Keratinocyte (primary cell): Measurements from ENCODE around the gene ANG. TPM values are rescaled to one million over a fixed set of nuclear protein-coding genes. Genes with fewer than 3 reads are reported as not detected.

Experiments
- DNase-seq: peaks from one replicate; pipeline ENCODE4 v3.0.0-alpha.2; 2011; ENCODE audit warnings: low read depth, missing footprints, low spot score
- FAIRE-seq: peaks from 2 replicates; lab custom pipeline; 2011; peaks lifted over from hg19 to GRCh38; lab: Jason Lieb, UNC
- H2AFZ ChIP-seq: 2 replicates; pipeline ENCODE4 v1.6.0; 2012; ENCODE audit warnings: low read length, control low read depth, inconsistent platforms; ENCODE audit not compliant: control insufficient read depth
- H3K27ac ChIP-seq: 2 replicates; pipeline ENCODE4 v1.5.1; 2011; ENCODE audit warnings: low read length; ENCODE audit not compliant: control insufficient read depth, insufficient read depth
- H3K27me3 ChIP-seq: 3 replicates; pipeline ENCODE4 v1.6.0; 2011; ENCODE audit warnings: low read length; ENCODE audit not compliant: control insufficient read depth, insufficient read depth; ENCODE audit errors: extremely low read depth
- H3K36me3 ChIP-seq, 2 experiments: 2 replicates in 1 of 2; 3 replicates in 1 of 2; pipeline ENCODE4 v1.5.1; 2011; ENCODE audit warnings: low read length in 2 of 2, mild to moderate bottlenecking in 1 of 2; ENCODE audit not compliant: control insufficient read depth in 2 of 2, insufficient read depth in 2 of 2; ENCODE audit errors: extremely low read depth in 1 of 2
- H3K4me1 ChIP-seq: 3 replicates; pipeline ENCODE4 v1.5.1; 2011; ENCODE audit warnings: low read length; ENCODE audit not compliant: control insufficient read depth, insufficient read depth; ENCODE audit errors: extremely low read depth
- H3K4me2 ChIP-seq: 3 replicates; pipeline ENCODE4 v1.6.0; 2011; ENCODE audit warnings: low read depth, low read length; ENCODE audit not compliant: control insufficient read depth, insufficient read depth; ENCODE audit errors: extremely low read depth
- H3K4me3 ChIP-seq, 3 experiments: fragments of 200-600 bp in 1 of 3; sonication (generic) in 1 of 3; 2 replicates in 2 of 3; 3 replicates in 1 of 3; pipeline ENCODE4 v1.5.1; 2011 to 2016; ENCODE audit warnings: low read length in 3 of 3, mild to moderate bottlenecking in 3 of 3, control low read depth in 2 of 3, inconsistent platforms in 1 of 3, low read depth in 1 of 3, mixed read lengths in 1 of 3, mixed run types in 1 of 3, moderate library complexity in 1 of 3; ENCODE audit not compliant: control insufficient read depth in 2 of 3, insufficient read depth in 2 of 3; ENCODE audit errors: extremely low read depth in 1 of 3
- H3K79me2 ChIP-seq: 2 replicates; pipeline ENCODE4 v1.6.0; 2012; ENCODE audit warnings: low read length; ENCODE audit not compliant: control insufficient read depth, insufficient read depth
- H3K9ac ChIP-seq: 3 replicates; pipeline ENCODE4 v1.6.0; 2011; ENCODE audit warnings: low read length; ENCODE audit not compliant: control insufficient read depth, insufficient read depth; ENCODE audit errors: extremely low read depth
- H3K9me1 ChIP-seq: 3 replicates; pipeline ENCODE4 v1.6.0; 2011; ENCODE audit warnings: low read length; ENCODE audit not compliant: control insufficient read depth, insufficient read depth; ENCODE audit errors: extremely low read depth
- H3K9me3 ChIP-seq: 2 replicates; pipeline ENCODE4 v1.5.1; 2012; ENCODE audit warnings: low read depth, low read length; ENCODE audit not compliant: control insufficient read depth
- H4K20me1 ChIP-seq: 3 replicates; pipeline ENCODE4 v1.6.0; 2011; ENCODE audit warnings: low read length; ENCODE audit not compliant: control insufficient read depth, insufficient read depth; ENCODE audit errors: extremely low read depth
- CTCF ChIP-seq, 3 experiments: IDR thresholded peaks in 1 of 3; conservative IDR thresholded peaks in 1 of 3; optimal IDR thresholded peaks in 1 of 3; 2 replicates in 2 of 3; 3 replicates in 1 of 3; pipeline versions ENCODE3 to v1.5.1; 2011; ENCODE audit warnings: low read length in 3 of 3, mild to moderate bottlenecking in 3 of 3, moderate library complexity in 2 of 3, control low read depth in 1 of 3, inconsistent platforms in 1 of 3; ENCODE audit not compliant: insufficient read depth in 2 of 3; ENCODE audit errors: extremely low read depth in 1 of 3
- EZH2 ChIP-seq: IDR thresholded peaks from one replicate; pipeline ENCODE4 v1.6.1; 2012; ENCODE audit warnings: inconsistent platforms, mild to moderate bottlenecking, low read length, moderate library complexity
- dilution Hi-C: fragments of 300-500 bp; cut with MboI; formaldehyde crosslinking; loops from one replicate; pipeline ENCODE4 v1.7.0; 2020; ENCODE audit warnings: low sequenced_read_pairs; ENCODE audit not compliant: extremely low pct_ligation_motif_present
- polyA plus RNA-seq, 5 experiments: library from polyadenylated mRNA; depleted of rRNA in 3 of 5; stranded (reverse) in 3 of 5; stranded (forward) in 1 of 5; unstranded in 1 of 5; fragments of >200 nt; gene quantifications; 1 replicate in 1 of 5; 2 replicates in 3 of 5; 3 replicates in 1 of 5; pipeline versions ENCODE4 v1.2.1 to v1.2.3, GENCODE V29; 2011 to 2012; ENCODE audit warnings: missing spikeins in 2 of 5, low read depth in 1 of 5, low replicate concordance in 1 of 5

The ANG gene
- polyA plus RNA-seq, 1 donor (not counting 4 experiments of a cell fraction or from before 2014, with no cell fraction given) = 4.0 TPM

- Histone ChIP-seq H3K4me1 (peaks cover 17% of the 10 kb centered on the region), H3K27ac (no peak overlapping the region), H3K27me3 (no peaks in the 10 kb centered on the region), H3K79me2 (no peaks in the 10 kb centered on the region), H3K4me3 (peak overlapping the region in 2 of 3 experiments; percentile 37 to 87), H3K9ac (no peak overlapping the region), H4K20me1 (no peaks in the 10 kb centered on the region), H3K4me2 (peak overlapping the region; percentile 88), H2AFZ (no peak overlapping the region), H3K9me3 (no peaks in the 10 kb centered on the region), H3K36me3 (no peaks in the 10 kb centered on the region), H3K9me1 (no peaks in the 10 kb centered on the region)
- no peak for FAIRE-seq
- TF ChIP-seq CTCF (optimal IDR thresholded peaks at IDR 0.05 in 1 of 3, IDR thresholded peaks at IDR 0.05 in 1 of 3, conservative IDR thresholded peaks at IDR 0.05 in 1 of 3; ENCODE audit: extremely low read depth in 1 of 3, insufficient read depth in 2 of 3, low read length in 3 of 3) (no peak), EZH2 (no peak)
- dilution Hi-C loops = no loop called here
- DNase-seq = no peak
Observed at GRCh38 chr14:20680363-20680762, 8.2 kb upstream of the ANG start.

- peak overlapping the region; percentile 37 to 87 (median 76) for H3K4me3 ChIP-seq
- peaks cover 19% of the 10 kb centered on the region for H3K4me1 ChIP-seq
- no peaks in the 10 kb centered on the region for H3K9me1 ChIP-seq
- dilution Hi-C loops = no loop called here
- peak overlapping the region; percentile 88 for H3K4me2 ChIP-seq
- no peaks in the 10 kb centered on the region for H4K20me1 ChIP-seq
- no peaks in the 10 kb centered on the region for H3K79me2 ChIP-seq
- DNase-seq (peak; percentile 52), FAIRE-seq (no peak)
- H3K27ac ChIP-seq = peak overlapping the region; percentile 90
- no peaks in the 10 kb centered on the region for H3K36me3 ChIP-seq
- peak overlapping the region; percentile 96 for H2AFZ ChIP-seq
- no peaks in the 10 kb centered on the region for H3K27me3 ChIP-seq
- H3K9ac ChIP-seq = peak overlapping the region; percentile 90
- no peaks in the 10 kb centered on the region for H3K9me3 ChIP-seq
- TF ChIP-seq EZH2 (no peak), CTCF (optimal IDR thresholded peaks at IDR 0.05 in 1 of 3, IDR thresholded peaks at IDR 0.05 in 1 of 3, conservative IDR thresholded peaks at IDR 0.05 in 1 of 3; ENCODE audit: extremely low read depth in 1 of 3, insufficient read depth in 2 of 3, low read length in 3 of 3) (no peak)
Observed at GRCh38 chr14:20680843-20681347, 7.7 kb upstream of the ANG start.
